Neural crest cell (in vitro differentiated cells): ENCODE data around the gene CD302. TPM values are rescaled to one million over a fixed set of nuclear protein-coding genes. Genes with fewer than 3 reads are reported as not detected.
"Not testable (repeated sequence)": the region's sequence is repeated elsewhere in the genome, so short reads cannot be mapped to it uniquely, and the experiment has no call there.

Source experiments
- DNase-seq: peaks from one replicate; pipeline ENCODE4 v3.0.0; 2021; ENCODE audit warnings: low read depth, mixed read lengths, low spot score
- H3K27ac Mint-ChIP-seq: one replicate; pipeline ENCODE4 v1.8.0; 2021; ENCODE audit warnings: mild to moderate bottlenecking, mixed read lengths; ENCODE audit not compliant: unreplicated experiment
- H3K27me3 Mint-ChIP-seq: 2 replicates; pipeline ENCODE4 v1.8.0; 2021; ENCODE audit warnings: low read depth, mild to moderate bottlenecking, mixed read lengths
- H3K36me3 Mint-ChIP-seq: 2 replicates; pipeline ENCODE4 v1.8.0; 2021; ENCODE audit warnings: low read depth, mild to moderate bottlenecking, mixed read lengths
- H3K4me1 Mint-ChIP-seq: 2 replicates; pipeline ENCODE4 v1.8.0; 2021; ENCODE audit warnings: mixed read lengths
- H3K4me3 Mint-ChIP-seq: one replicate; pipeline ENCODE4 v1.8.0; 2021; ENCODE audit warnings: mild to moderate bottlenecking, mixed read lengths
- H3K9me3 Mint-ChIP-seq: 2 replicates; pipeline ENCODE4 v1.8.0; 2021; ENCODE audit warnings: mixed read lengths
- CTCF ChIP-seq: fragments of 200-600 bp; sonication (generic); conservative IDR thresholded peaks from 2 replicates; pipeline ENCODE4 v1.5.0; 2021; ENCODE audit warnings: antibody characterized with exemption, mild to moderate bottlenecking
- total RNA-seq: library from RNA; stranded (reverse); gene quantifications from 2 replicates; pipeline ENCODE4 v1.2.1, GENCODE V29; 2021

The CD302 gene
- total RNA-seq, 1 donor from 2014 or later, result 1.0 TPM

GRCh38 chr2:159728629-159729028 is 69.4 kb downstream of the CD302 start:
- TF ChIP-seq CTCF, result no peak
- Mint-ChIP-seq H3K36me3 (peaks cover 37% of the 10 kb centered on the region), H3K4me3 (no peak overlapping the region), H3K27ac (no peak overlapping the region), H3K27me3 (no peaks in the 10 kb centered on the region), H3K9me3 (peaks cover 6% of the 10 kb centered on the region), H3K4me1 (peaks cover 6% of the 10 kb centered on the region)
- no peak for DNase-seq

- H3K36me3 Mint-ChIP-seq, result peaks cover 44% of the 10 kb centered on the region
- H3K4me1 Mint-ChIP-seq, result peaks cover 9% of the 10 kb centered on the region
- H3K27ac Mint-ChIP-seq, result no peak overlapping the region
- H3K9me3 Mint-ChIP-seq, result peaks cover 6% of the 10 kb centered on the region
- H3K4me3 Mint-ChIP-seq, result no peak overlapping the region
- no peak for DNase-seq
- TF ChIP-seq CTCF, result no peak
- H3K27me3 Mint-ChIP-seq, result no peaks in the 10 kb centered on the region
Measured at GRCh38 chr2:159725713-159726112, 72.3 kb downstream of the CD302 start.

GRCh38 chr2:159724795-159725572 is 73.0 kb downstream of the CD302 start:
- H3K9me3 Mint-ChIP-seq, DNase-seq, H3K27ac Mint-ChIP-seq, H3K4me1 Mint-ChIP-seq, H3K4me3 Mint-ChIP-seq, H3K27me3 Mint-ChIP-seq: not testable (repeated sequence)
- H3K36me3 Mint-ChIP-seq, result peaks cover 44% of the 10 kb centered on the region

- peaks cover 14% of the 10 kb centered on the region for H3K4me1 Mint-ChIP-seq
- no peak overlapping the region for H3K4me3 Mint-ChIP-seq
- TF ChIP-seq CTCF, result no peak
- no peaks in the 10 kb centered on the region for H3K27me3 Mint-ChIP-seq
- H3K36me3 Mint-ChIP-seq, result peaks cover 46% of the 10 kb centered on the region
- H3K27ac Mint-ChIP-seq, result no peak overlapping the region
- DNase-seq, result no peak
- peaks cover 6% of the 10 kb centered on the region for H3K9me3 Mint-ChIP-seq
Measured at GRCh38 chr2:159722580-159722979, 75.4 kb downstream of the CD302 start.

GRCh38 chr2:159720676-159721075 is 77.3 kb downstream of the CD302 start:
- Mint-ChIP-seq H3K27ac (no peak overlapping the region), H3K4me3 (no peak overlapping the region), H3K4me1 (peaks cover 21% of the 10 kb centered on the region), H3K27me3 (no peaks in the 10 kb centered on the region), H3K9me3 (peaks cover 6% of the 10 kb centered on the region), H3K36me3 (peaks cover 46% of the 10 kb centered on the region)
- no peak for TF ChIP-seq CTCF
- no peak for DNase-seq

Other genes starting within 250 kb of the CD302 start
- gene BAZ2B, start 181.7 kb downstream of the CD302 start, total RNA-seq, result 65.9 and 76.2 TPM in 2 replicates
- gene MARCHF7, start 85.7 kb downstream of the CD302 start, total RNA-seq, result 89.9 and 99.1 TPM in 2 replicates
- 0.23 TPM in 1 of 2 replicates, not detected in the other for gene LY75, start 106.5 kb upstream of the CD302 start, total RNA-seq